NCI-H2107 treated with DMSO at 0.1 percent for 48 hours (cell line): ENCODE results near the gene NHP2.
A peak's percentile ranks its signal among the peaks of the same experiment; 100 is the strongest.
"Not testable (repeated sequence)": the region's sequence is repeated elsewhere in the genome, so short reads cannot be mapped to it uniquely, and the experiment has no call there.

ENCODE experiments used
- DNase-seq: peaks from one replicate; lab custom pipeline; 2025; ENCODE audit not compliant: unreplicated experiment; lab: John Stamatoyannopoulos, UW

The NHP2 gene

GRCh38 chr5:178131446-178131996, 22.2 kb downstream of the NHP2 start:
- no peak for DNase-seq

GRCh38 chr5:178130576-178131445, 22.9 kb downstream of the NHP2 start, which contains the start of gene RMND5B:
Gene RMND5B (plus strand): TSS chr5:178131014. CDS start chr5:178138120, 7,106 bp downstream.
- no peak for DNase-seq

GRCh38 chr5:178130234-178130575, 23.5 kb downstream of the NHP2 start:
- not testable (repeated sequence) for DNase-seq

- DNase-seq, result no peak
Observed at GRCh38 chr5:178129296-178129695, 24.4 kb downstream of the NHP2 start.

- not testable (repeated sequence) for DNase-seq
Observed at GRCh38 chr5:178127300-178128009, 26.2 kb downstream of the NHP2 start.

- DNase-seq, result no peak
Observed at GRCh38 chr5:178126556-178126955, 27.1 kb downstream of the NHP2 start.

- DNase-seq, result no peak
Observed at GRCh38 chr5:178125253-178125906, 28.3 kb downstream of the NHP2 start.

- no peak for DNase-seq
Observed at GRCh38 chr5:178123966-178124925, 29.4 kb downstream of the NHP2 start.

- no peak for DNase-seq
Observed at GRCh38 chr5:178123094-178123965, 30.4 kb downstream of the NHP2 start.

GRCh38 chr5:178122346-178122745, 31.3 kb downstream of the NHP2 start:
- no peak for DNase-seq

GRCh38 chr5:178121391-178122276, 32.1 kb downstream of the NHP2 start:
- DNase-seq, result no peak

GRCh38 chr5:178120607-178121357, 32.9 kb downstream of the NHP2 start:
- DNase-seq, result peak; percentile 78

GRCh38 chr5:178119915-178120606, 33.6 kb downstream of the NHP2 start:
- DNase-seq, result no peak

- DNase-seq, result no peak
Observed at GRCh38 chr5:178117923-178118701, 35.6 kb downstream of the NHP2 start.

- DNase-seq, result no peak
Observed at GRCh38 chr5:178116143-178116885, 37.4 kb downstream of the NHP2 start.

- no peak for DNase-seq
Observed at GRCh38 chr5:178115814-178116142, 37.9 kb downstream of the NHP2 start.
